CD14-positive monocyte (primary cell): ENCODE measurements around the gene ADO. TPM values are rescaled to one million over a fixed set of nuclear protein-coding genes. Genes with fewer than 3 reads are reported as not detected.

Experiments used
- DNase-seq, 3 donors: peaks; one replicate each; pipeline ENCODE4 v3.0.0-alpha.2; 2011 to 2022
- H2AFZ ChIP-seq: 2 replicates; pipeline ENCODE4 v1.6.0; 2012; ENCODE audit warnings: mild to moderate bottlenecking, low read depth, low read length, inconsistent platforms; ENCODE audit not compliant: insufficient read depth, poor library complexity, severe bottlenecking
- H3K27ac ChIP-seq, 2 donors: 1 replicate in 1 of 2; 2 replicates in 1 of 2; pipeline ENCODE4 v1.5.1; 2012 to 2013; ENCODE audit warnings: low read length in 2 of 2, control low read depth in 1 of 2, inconsistent platforms in 1 of 2, low read depth in 1 of 2, mild to moderate bottlenecking in 1 of 2
- H3K27me3 ChIP-seq, 2 donors: one replicate each; pipeline versions ENCODE4 v1.6.0 to v1.6.1; 2011 to 2013; ENCODE audit warnings: low read length in 2 of 2; ENCODE audit not compliant: control insufficient read depth in 2 of 2, insufficient read depth in 2 of 2
- H3K36me3 ChIP-seq, 2 donors: replicated peaks in 1 of 2; 1 replicate in 1 of 2; 2 replicates in 1 of 2; pipeline versions ENCODE4 v1.5.1 to v1.6.1; 2012 to 2013; ENCODE audit warnings: low read length in 2 of 2, control low read depth in 1 of 2, inconsistent platforms in 1 of 2, mild to moderate bottlenecking in 1 of 2; ENCODE audit not compliant: insufficient read depth in 2 of 2, control insufficient read depth in 1 of 2
- H3K4me1 ChIP-seq, 2 donors: 1 replicate in 1 of 2; 2 replicates in 1 of 2; pipeline versions ENCODE4 v1.5.1 to v1.6.1; 2012 to 2013; ENCODE audit warnings: low read length in 2 of 2, control low read depth in 1 of 2, inconsistent platforms in 1 of 2, mild to moderate bottlenecking in 1 of 2, moderate library complexity in 1 of 2; ENCODE audit not compliant: insufficient read depth in 2 of 2, control insufficient read depth in 1 of 2
- H3K4me2 ChIP-seq: replicated peaks from 2 replicates; pipeline ENCODE3; 2012; ENCODE audit warnings: low read length, moderate library complexity, mild to moderate bottlenecking; ENCODE audit not compliant: poor library complexity, severe bottlenecking; ENCODE audit errors: extremely low read depth
- H3K4me3 ChIP-seq, 3 experiments: fragments of 200-600 bp in 1 of 3; sonication (generic) in 1 of 3; replicated peaks in 1 of 3; 1 replicate in 2 of 3; 2 replicates in 1 of 3; pipeline ENCODE4 v1.5.1; 2011 to 2013; ENCODE audit warnings: low read length in 3 of 3, mild to moderate bottlenecking in 3 of 3, control low read depth in 2 of 3, low read depth in 2 of 3, inconsistent platforms in 1 of 3, moderate library complexity in 1 of 3
- H3K79me2 ChIP-seq: 2 replicates; pipeline ENCODE4 v1.6.0; 2012; ENCODE audit warnings: mild to moderate bottlenecking, control low read depth, inconsistent platforms, low read length, moderate library complexity; ENCODE audit not compliant: insufficient read depth
- H3K9ac ChIP-seq: 2 replicates; pipeline ENCODE4 v1.6.0; 2017; ENCODE audit warnings: low read length, mild to moderate bottlenecking; ENCODE audit not compliant: insufficient read depth, poor library complexity, severe bottlenecking
- H3K9me3 ChIP-seq, 2 donors: replicated peaks in 1 of 2; 1 replicate in 1 of 2; 2 replicates in 1 of 2; pipeline versions ENCODE4 v1.5.1 to v1.6.1; 2012 to 2013; ENCODE audit warnings: low read length in 2 of 2, control low read depth in 1 of 2; ENCODE audit not compliant: control insufficient read depth in 1 of 2, insufficient read depth in 1 of 2
- H4K20me1 ChIP-seq: 2 replicates; pipeline ENCODE4 v1.6.0; 2012; ENCODE audit warnings: mild to moderate bottlenecking, low read length, control low read depth, moderate library complexity; ENCODE audit not compliant: insufficient read depth
- H3K27ac Mint-ChIP-seq, 7 donors: one replicate each; pipeline ENCODE4 v1.8.0; 2020; ENCODE audit warnings: mild to moderate bottlenecking in 7 of 7, mixed read lengths in 7 of 7, moderate library complexity in 6 of 7, inconsistent platforms in 2 of 7
- H3K27me3 Mint-ChIP-seq, 3 donors: one replicate each; pipeline ENCODE4 v1.8.0; 2021 to 2022; ENCODE audit warnings: low read depth in 3 of 3, mild to moderate bottlenecking in 3 of 3, mixed read lengths in 3 of 3, moderate library complexity in 3 of 3, inconsistent platforms in 1 of 3
- H3K36me3 Mint-ChIP-seq, 2 donors: one replicate each; pipeline ENCODE4 v1.8.0; 2020; ENCODE audit warnings: mixed read lengths in 2 of 2, inconsistent platforms in 1 of 2, mild to moderate bottlenecking in 1 of 2
- H3K4me1 Mint-ChIP-seq: one replicate; pipeline ENCODE4 v1.8.0; 2020; ENCODE audit warnings: mild to moderate bottlenecking, mixed read lengths
- H3K4me3 Mint-ChIP-seq, 2 donors: one replicate each; pipeline ENCODE4 v1.8.0; 2020; ENCODE audit warnings: mild to moderate bottlenecking in 2 of 2, mixed read lengths in 2 of 2, moderate library complexity in 1 of 2
- H3K9me3 Mint-ChIP-seq, 7 donors: one replicate each; pipeline ENCODE4 v1.8.0; 2020 to 2022; ENCODE audit warnings: mixed read lengths in 7 of 7, mild to moderate bottlenecking in 6 of 7, moderate library complexity in 6 of 7, inconsistent platforms in 2 of 7
- WGBS: methylation state at CpG from one replicate; pipeline ENCODE4 v1.1.5; 2013; ENCODE audit warnings: missing lambda C conversion rate; ENCODE audit not compliant: insufficient coverage; 5-methylcytosine and 5-hydroxymethylcytosine counted together
- intact Hi-C, 2 donors: fragments of 100-400 bp; cut with micrococcal nuclease; formaldehyde crosslinking; loops; one replicate each; pipeline versions ENCODE4 v1.15.0 to v1.15.1; 2023
- polyA plus RNA-seq, 3 donors: library from polyadenylated mRNA; depleted of rRNA in 1 of 3; unstranded in 2 of 3; stranded (reverse) in 1 of 3; fragments of 300-500 nt in 2 of 3; fragments of >200 nt in 1 of 3; fragmentation: Illumina TruSeq in 2 of 3; gene quantifications; 1 replicate in 2 of 3; 2 replicates in 1 of 3; pipeline ENCODE4 v1.2.3, GENCODE V29; 2012 to 2021
- TF ChIP-seq, protein P1 (sequence below): fragments of 200-600 bp; IDR thresholded peaks from one replicate; pipeline ENCODE4 v1.8.0; 2022; ENCODE audit warnings: antibody characterized with exemption, mild to moderate bottlenecking

The ADO gene
- polyA plus RNA-seq, 3 donors, result 5.7 to 7.0 (median 6.2) TPM

DNA sequence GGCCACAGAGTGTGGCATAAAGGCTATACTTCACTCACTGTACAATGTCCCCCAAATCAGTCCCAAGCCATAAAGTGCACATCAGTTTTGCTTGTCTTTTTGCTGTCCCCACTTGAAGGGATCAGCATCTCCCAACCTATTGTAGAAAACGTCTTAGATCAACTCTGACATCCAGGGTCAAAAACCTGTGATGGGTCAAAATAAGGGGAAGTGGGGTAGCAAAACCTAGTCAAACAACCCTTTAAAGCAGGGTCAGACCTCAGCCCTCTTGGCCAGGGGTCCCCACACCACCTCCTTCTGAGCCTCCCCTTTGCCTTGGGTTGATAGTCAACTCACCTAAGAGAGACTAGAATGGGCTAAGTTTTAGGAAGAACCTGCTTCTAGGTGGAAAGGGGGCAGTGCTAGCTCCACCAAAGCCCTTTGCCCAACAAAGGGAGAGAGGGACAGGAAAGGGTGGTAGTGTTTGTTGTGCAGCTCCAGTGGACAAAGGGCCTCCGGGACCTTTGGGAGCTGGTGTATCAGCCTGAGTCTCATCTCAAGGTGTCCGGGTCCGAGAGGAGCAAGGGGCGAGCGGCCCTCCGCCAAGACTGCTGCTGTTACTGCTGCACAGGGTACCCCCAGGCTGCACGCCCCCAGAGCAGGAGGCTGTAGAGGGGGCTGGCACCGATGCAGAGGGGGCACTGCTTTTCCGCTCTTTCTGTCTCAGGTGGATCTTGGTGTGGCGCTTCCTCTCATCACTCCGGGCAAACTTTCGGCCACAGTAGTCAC is 8.3 kb downstream of the ADO start:
- H3K4me3 Mint-ChIP-seq, result peak overlapping the region; percentile 27 to 99
- Histone ChIP-seq H3K4me1 (peaks cover 21 to 27% of the 10 kb centered on the region in 2 donors), H3K9me3 (peaks cover 0 to 12% of the 10 kb centered on the region in 2 donors), H4K20me1 (peaks cover 26% of the 10 kb centered on the region), H3K4me2 (no peak overlapping the region), H3K27me3 (peaks cover 16 to 34% of the 10 kb centered on the region in 2 donors), H3K4me3 (no peak overlapping the region), H3K9ac (no peak overlapping the region), H3K79me2 (peaks cover 21% of the 10 kb centered on the region), H3K27ac (no peak overlapping the region), H3K36me3 (peaks cover 0 to 23% of the 10 kb centered on the region in 2 donors), H2AFZ (no peak overlapping the region)
- TF ChIP-seq, protein P1, sequence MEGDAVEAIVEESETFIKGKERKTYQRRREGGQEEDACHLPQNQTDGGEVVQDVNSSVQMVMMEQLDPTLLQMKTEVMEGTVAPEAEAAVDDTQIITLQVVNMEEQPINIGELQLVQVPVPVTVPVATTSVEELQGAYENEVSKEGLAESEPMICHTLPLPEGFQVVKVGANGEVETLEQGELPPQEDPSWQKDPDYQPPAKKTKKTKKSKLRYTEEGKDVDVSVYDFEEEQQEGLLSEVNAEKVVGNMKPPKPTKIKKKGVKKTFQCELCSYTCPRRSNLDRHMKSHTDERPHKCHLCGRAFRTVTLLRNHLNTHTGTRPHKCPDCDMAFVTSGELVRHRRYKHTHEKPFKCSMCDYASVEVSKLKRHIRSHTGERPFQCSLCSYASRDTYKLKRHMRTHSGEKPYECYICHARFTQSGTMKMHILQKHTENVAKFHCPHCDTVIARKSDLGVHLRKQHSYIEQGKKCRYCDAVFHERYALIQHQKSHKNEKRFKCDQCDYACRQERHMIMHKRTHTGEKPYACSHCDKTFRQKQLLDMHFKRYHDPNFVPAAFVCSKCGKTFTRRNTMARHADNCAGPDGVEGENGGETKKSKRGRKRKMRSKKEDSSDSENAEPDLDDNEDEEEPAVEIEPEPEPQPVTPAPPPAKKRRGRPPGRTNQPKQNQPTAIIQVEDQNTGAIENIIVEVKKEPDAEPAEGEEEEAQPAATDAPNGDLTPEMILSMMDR, result no peak
- H3K36me3 Mint-ChIP-seq, result peaks cover 45 to 52% of the 10 kb centered on the region in 2 donors
- intact Hi-C loops, result loop anchor here (10.0 kb wide), 2 partner anchors 322 to 342 kb away; partner anchors contain the start of gene NRBF2 (in 1 of the 2)
- WGBS, result 98% methylated on average over 6 of the region's 13 CpGs
- DNase-seq, result no peak
- peaks cover 35 to 47% (median 37%) of the 10 kb centered on the region in 3 donors for H3K27me3 Mint-ChIP-seq
- H3K27ac Mint-ChIP-seq, result peak overlapping the region in 1 of 7 donors; percentile 46
- peaks cover 0 to 27% (median 22%) of the 10 kb centered on the region in 7 donors for H3K9me3 Mint-ChIP-seq
- peaks cover 35% of the 10 kb centered on the region for H3K4me1 Mint-ChIP-seq

- Histone ChIP-seq H3K9me3 (peaks cover 0 to 12% of the 10 kb centered on the region in 2 donors), H3K4me2 (no peak overlapping the region), H3K27ac (no peak overlapping the region), H3K9ac (no peak overlapping the region), H3K4me1 (peaks cover 26 to 33% of the 10 kb centered on the region in 2 donors), H3K27me3 (peaks cover 20 to 38% of the 10 kb centered on the region in 2 donors), H4K20me1 (peaks cover 21% of the 10 kb centered on the region), H3K36me3 (peaks cover 0 to 17% of the 10 kb centered on the region in 2 donors), H3K4me3 (no peak overlapping the region), H2AFZ (no peak overlapping the region), H3K79me2 (peaks cover 15% of the 10 kb centered on the region)
- Mint-ChIP-seq H3K4me3 (peak overlapping the region; percentile 48 to 99), H3K9me3 (peaks cover 0 to 32% (median 25%) of the 10 kb centered on the region in 7 donors), H3K4me1 (peaks cover 36% of the 10 kb centered on the region), H3K36me3 (peaks cover 42 to 48% of the 10 kb centered on the region in 2 donors), H3K27me3 (peaks cover 39 to 53% (median 42%) of the 10 kb centered on the region in 3 donors), H3K27ac (peak overlapping the region in 1 of 7 donors; percentile 46)
- no peak for DNase-seq
- TF ChIP-seq, protein P1, result no peak
- 80% methylated on average over 24 of the region's 27 CpGs for WGBS
- intact Hi-C loops, result loop anchor here (10.0 kb wide), 2 partner anchors 321 to 341 kb away; partner anchors contain the start of gene NRBF2 (in 1 of the 2)
Measured at GRCh38 chr10:62813453-62813852, 8.9 kb downstream of the ADO start.
